HCT116 (cell line): ENCODE measurements around the gene ASPHD2. TPM values are rescaled to one million over a fixed set of nuclear protein-coding genes. Genes with fewer than 3 reads are reported as not detected.

Experiments used
- ATAC-seq: fragments of 200-7000 bp; cut with Tn5 transposase; 2 replicates; pipeline ENCODE4 v1.9.1; 2020; ENCODE audit warnings: mild to moderate bottlenecking, moderate library complexity
- BruUV-seq: library from RNA; stranded (reverse); fragments of 400-500 nt; replicated peaks from 2 replicates; lab custom pipeline; 2021; lab: Mats Ljungman, UMichigan
- CTCF ChIA-PET: fragments of 300-600 bp; sonication (Branson Sonifier 250); formaldehyde crosslinking; loops from one replicate; lab custom pipeline; 2021; ENCODE audit warnings: antibody characterized with exemption; lab: Charles Lee
- POLR2A ChIA-PET: fragments of 300-600, 350-600 bp; sonication (Branson Sonifier 250); formaldehyde crosslinking; loops from one replicate; lab custom pipeline; 2021; ENCODE audit warnings: antibody characterized with exemption; lab: Charles Lee
- RAD21 ChIA-PET, 2 experiments: fragments of 300-600 bp; sonication (Branson Sonifier 250); formaldehyde crosslinking; loops; one replicate each; lab custom pipeline; 2023; ENCODE audit warnings: low total read pairs in 2 of 2; ENCODE audit not compliant: uncharacterized antibody in 2 of 2, unreplicated experiment in 2 of 2, low non-redundant PET in 1 of 2; lab: Charles Lee
- DNase-seq: peaks from one replicate; pipeline ENCODE4 v3.0.0-alpha.2; 2010; ENCODE audit warnings: low read depth, low spot score
- H2AFZ ChIP-seq: fragments of 200-600 bp; shearing (Covaris generic), sonication (generic); 2 replicates; pipeline ENCODE4 v1.6.1; 2017; ENCODE audit warnings: low read depth, mixed run types, mixed read lengths, antibody characterized with exemption, low read length; ENCODE audit not compliant: poor library complexity, severe bottlenecking
- H3K27ac ChIP-seq: 2 replicates; pipeline ENCODE4 v1.5.1; 2012; ENCODE audit warnings: low read depth, low read length
- H3K27me3 ChIP-seq: fragments of 200-600 bp; sonication (generic); 2 replicates; pipeline ENCODE4 v1.6.1; 2016; ENCODE audit warnings: mixed run types, low read length, mixed read lengths; ENCODE audit not compliant: insufficient read depth
- H3K36me3 ChIP-seq, 2 experiments: fragments of 200-500 bp in 1 of 2; fragments of 200-600 bp in 1 of 2; sonication (Bioruptor generic) in 1 of 2; sonication (generic) in 1 of 2; 2 replicates each; pipeline versions ENCODE4 v1.5.1 to v1.6.1; 2014 to 2016; ENCODE audit warnings: low read length in 2 of 2, inconsistent platforms in 1 of 2, mixed read lengths in 1 of 2, mixed run types in 1 of 2; ENCODE audit not compliant: insufficient read depth in 2 of 2, control insufficient read depth in 1 of 2
- H3K4me1 ChIP-seq, 2 experiments: fragments of 200-600 bp in 1 of 2; sonication (generic) in 1 of 2; 2 replicates each; pipeline versions ENCODE4 v1.5.1 to v1.6.1; 2012 to 2017; ENCODE audit warnings: low read length in 2 of 2, inconsistent platforms in 1 of 2, mild to moderate bottlenecking in 1 of 2, mixed read lengths in 1 of 2, mixed run types in 1 of 2, moderate library complexity in 1 of 2; ENCODE audit not compliant: insufficient read depth in 2 of 2, control insufficient read depth in 1 of 2
- H3K4me2 ChIP-seq: fragments of 200-600 bp; sonication (generic); 2 replicates; pipeline ENCODE4 v1.6.1; 2017; ENCODE audit warnings: mixed run types, low read length, mixed read lengths
- H3K4me3 ChIP-seq, 2 experiments: fragments of 200-600 bp in 1 of 2; sonication (generic) in 1 of 2; replicated peaks in 1 of 2; 2 replicates each; pipeline ENCODE4 v1.5.1; 2011 to 2016; ENCODE audit warnings: low read length in 2 of 2, control low read depth in 1 of 2, low read depth in 1 of 2, mild to moderate bottlenecking in 1 of 2, mixed read lengths in 1 of 2, mixed run types in 1 of 2
- H3K79me2 ChIP-seq: fragments of 200-600 bp; sonication (generic); 2 replicates; pipeline ENCODE4 v1.6.1; 2017; ENCODE audit warnings: mild to moderate bottlenecking, mixed run types, low read length, moderate library complexity, mixed read lengths; ENCODE audit not compliant: insufficient read depth
- H3K9ac ChIP-seq: fragments of 200-600 bp; sonication (generic); 2 replicates; pipeline ENCODE4 v1.6.1; 2016; ENCODE audit warnings: low read length, mixed read lengths
- H3K9me2 ChIP-seq: fragments of 200-600 bp; sonication (generic), shearing (Covaris generic); 2 replicates; pipeline ENCODE4 v1.6.1; 2017; ENCODE audit warnings: mixed run types, mild to moderate bottlenecking, moderate library complexity; ENCODE audit not compliant: insufficient read depth
- H3K9me3 ChIP-seq, 2 experiments: fragments of 200-500 bp in 1 of 2; fragments of 200-600 bp in 1 of 2; sonication (Bioruptor generic) in 1 of 2; sonication (generic) in 1 of 2; 2 replicates each; pipeline ENCODE4 v1.6.1; 2014 to 2017; ENCODE audit warnings: low read length in 2 of 2, mixed read lengths in 2 of 2, inconsistent platforms in 1 of 2, low read depth in 1 of 2, mild to moderate bottlenecking in 1 of 2, mixed run types in 1 of 2, moderate library complexity in 1 of 2; ENCODE audit not compliant: control insufficient read depth in 1 of 2, insufficient read depth in 1 of 2
- H4K20me1 ChIP-seq: fragments of 200-600 bp; sonication (generic), shearing (Covaris generic); 2 replicates; pipeline ENCODE4 v1.6.1; 2017; ENCODE audit warnings: mixed run types, mild to moderate bottlenecking, moderate library complexity; ENCODE audit not compliant: insufficient read depth
- SRF ChIP-seq: IDR thresholded peaks from 2 replicates; pipeline ENCODE4 v1.6.1; 2012; ENCODE audit warnings: low read depth
- ZNF274 ChIP-seq: fragments of 200-500 bp; sonication (Bioruptor generic); IDR thresholded peaks from 2 replicates; pipeline ENCODE4 v1.6.1; 2014; ENCODE audit warnings: mild to moderate bottlenecking, low read depth, low read length, inconsistent platforms
- intact Hi-C: fragments of 100-400 bp; cut with micrococcal nuclease; formaldehyde crosslinking; loops from 2 replicates; pipeline ENCODE4 v1.10.0; 2022
- total RNA-seq: library from RNA; stranded (reverse); gene quantifications from one replicate; pipeline ENCODE4 v1.2.1, GENCODE V29; 2021; ENCODE audit not compliant: unreplicated experiment
- TF ChIP-seq, protein P1 (sequence below): IDR thresholded peaks from 2 replicates; pipeline ENCODE4 v1.6.1; 2012; ENCODE audit warnings: low read depth
- TF ChIP-seq, protein P2 (sequence below): IDR thresholded peaks from 2 replicates; pipeline ENCODE4 v1.6.1; 2011; ENCODE audit warnings: mild to moderate bottlenecking, low read length, moderate library complexity; ENCODE audit not compliant: insufficient replicate concordance; ENCODE audit errors: extremely low read depth

ASPHD2 gene
- total RNA-seq, 1 experiment from 2014 or later: 4.1 TPM

DNA sequence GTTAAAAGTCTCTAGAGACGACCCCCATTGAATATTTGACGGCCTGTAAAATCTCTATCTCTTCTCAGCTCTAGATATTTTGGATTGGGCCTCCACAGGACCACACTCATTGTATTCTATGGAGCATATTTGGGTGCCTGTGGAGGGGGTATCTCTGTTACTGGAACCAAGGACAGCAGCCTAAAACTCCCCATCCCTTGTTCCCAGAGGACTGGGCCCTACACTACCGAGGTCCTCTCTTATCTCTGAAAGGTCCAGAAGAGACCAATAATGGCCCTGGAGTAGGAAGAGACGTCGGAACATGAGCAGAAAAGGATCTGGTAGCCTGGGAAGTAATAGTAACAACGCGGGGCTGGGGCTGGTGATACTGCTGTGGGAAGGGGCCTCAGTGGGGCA, 54.0 kb downstream of the ASPHD2 start:
- peaks cover 3 to 12% of the 10 kb centered on the region in 2 experiments; a peak in 2 of 4 replicates for H3K36me3 ChIP-seq
- H4K20me1 ChIP-seq: no peaks in the 10 kb centered on the region
- CTCF ChIA-PET: interaction anchor here (1.2 to 1.7 kb wide), 3 partner anchors 19 to 182 kb away, joined by 5 to 7 read pairs (median 7); no protein-coding TSS in a partner anchor
- H3K27me3 ChIP-seq: no peaks in the 10 kb centered on the region
- peak overlapping the region; percentile 79 for H3K4me2 ChIP-seq
- TF ChIP-seq, protein P1, sequence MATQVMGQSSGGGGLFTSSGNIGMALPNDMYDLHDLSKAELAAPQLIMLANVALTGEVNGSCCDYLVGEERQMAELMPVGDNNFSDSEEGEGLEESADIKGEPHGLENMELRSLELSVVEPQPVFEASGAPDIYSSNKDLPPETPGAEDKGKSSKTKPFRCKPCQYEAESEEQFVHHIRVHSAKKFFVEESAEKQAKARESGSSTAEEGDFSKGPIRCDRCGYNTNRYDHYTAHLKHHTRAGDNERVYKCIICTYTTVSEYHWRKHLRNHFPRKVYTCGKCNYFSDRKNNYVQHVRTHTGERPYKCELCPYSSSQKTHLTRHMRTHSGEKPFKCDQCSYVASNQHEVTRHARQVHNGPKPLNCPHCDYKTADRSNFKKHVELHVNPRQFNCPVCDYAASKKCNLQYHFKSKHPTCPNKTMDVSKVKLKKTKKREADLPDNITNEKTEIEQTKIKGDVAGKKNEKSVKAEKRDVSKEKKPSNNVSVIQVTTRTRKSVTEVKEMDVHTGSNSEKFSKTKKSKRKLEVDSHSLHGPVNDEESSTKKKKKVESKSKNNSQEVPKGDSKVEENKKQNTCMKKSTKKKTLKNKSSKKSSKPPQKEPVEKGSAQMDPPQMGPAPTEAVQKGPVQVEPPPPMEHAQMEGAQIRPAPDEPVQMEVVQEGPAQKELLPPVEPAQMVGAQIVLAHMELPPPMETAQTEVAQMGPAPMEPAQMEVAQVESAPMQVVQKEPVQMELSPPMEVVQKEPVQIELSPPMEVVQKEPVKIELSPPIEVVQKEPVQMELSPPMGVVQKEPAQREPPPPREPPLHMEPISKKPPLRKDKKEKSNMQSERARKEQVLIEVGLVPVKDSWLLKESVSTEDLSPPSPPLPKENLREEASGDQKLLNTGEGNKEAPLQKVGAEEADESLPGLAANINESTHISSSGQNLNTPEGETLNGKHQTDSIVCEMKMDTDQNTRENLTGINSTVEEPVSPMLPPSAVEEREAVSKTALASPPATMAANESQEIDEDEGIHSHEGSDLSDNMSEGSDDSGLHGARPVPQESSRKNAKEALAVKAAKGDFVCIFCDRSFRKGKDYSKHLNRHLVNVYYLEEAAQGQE: no peak
- TF ChIP-seq SRF: no peak
- TF ChIP-seq, protein P2, sequence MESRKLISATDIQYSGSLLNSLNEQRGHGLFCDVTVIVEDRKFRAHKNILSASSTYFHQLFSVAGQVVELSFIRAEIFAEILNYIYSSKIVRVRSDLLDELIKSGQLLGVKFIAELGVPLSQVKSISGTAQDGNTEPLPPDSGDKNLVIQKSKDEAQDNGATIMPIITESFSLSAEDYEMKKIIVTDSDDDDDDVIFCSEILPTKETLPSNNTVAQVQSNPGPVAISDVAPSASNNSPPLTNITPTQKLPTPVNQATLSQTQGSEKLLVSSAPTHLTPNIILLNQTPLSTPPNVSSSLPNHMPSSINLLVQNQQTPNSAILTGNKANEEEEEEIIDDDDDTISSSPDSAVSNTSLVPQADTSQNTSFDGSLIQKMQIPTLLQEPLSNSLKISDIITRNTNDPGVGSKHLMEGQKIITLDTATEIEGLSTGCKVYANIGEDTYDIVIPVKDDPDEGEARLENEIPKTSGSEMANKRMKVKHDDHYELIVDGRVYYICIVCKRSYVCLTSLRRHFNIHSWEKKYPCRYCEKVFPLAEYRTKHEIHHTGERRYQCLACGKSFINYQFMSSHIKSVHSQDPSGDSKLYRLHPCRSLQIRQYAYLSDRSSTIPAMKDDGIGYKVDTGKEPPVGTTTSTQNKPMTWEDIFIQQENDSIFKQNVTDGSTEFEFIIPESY: no peak
- TF ChIP-seq ZNF274: no peak
- TF ChIP-seq, all 23 proteins: peak for 0
- Histone ChIP-seq H3K4me1 (peaks cover 10 to 15% of the 10 kb centered on the region in 2 experiments), H3K9me3 (no peaks in the 10 kb centered on the region), H2AFZ (no peak overlapping the region), H3K27ac (peak overlapping the region; percentile 79), H3K4me3 (peak overlapping the region; percentile 78 to 95), H3K79me2 (peaks cover 74% of the 10 kb centered on the region), H3K9ac (peak overlapping the region; percentile 93), H3K9me2 (no peaks in the 10 kb centered on the region)
- RAD21 ChIA-PET: interaction anchor here in 1 of 2 experiments (0.6 kb wide), 1 partner anchor 196 kb away, joined by 3 read pairs; no protein-coding TSS in a partner anchor
- intact Hi-C loops: no loop called here
- no peak for DNase-seq
- ATAC-seq: peak; percentile 6; the same call in 1 of the 2 replicates
- BruUV-seq: no TSS peak
- POLR2A ChIA-PET: interaction anchor here (0.7 to 1.0 kb wide), 3 partner anchors 9 to 114 kb away, joined by 3 to 4 read pairs (median 3); no protein-coding TSS in a partner anchor
